Cerebellar nuclear complex (tissue), 1 donor: ENCODE data around the gene ARVCF.

Source experiments
- DNase-seq, 2 experiments: peaks; one replicate each; lab custom pipeline; 2025; lab: John Stamatoyannopoulos, UW

Gene ARVCF

GRCh38 chr22:19973551-19974267, 42.9 kb downstream of the ARVCF start:
- DNase-seq: no peak

DNA sequence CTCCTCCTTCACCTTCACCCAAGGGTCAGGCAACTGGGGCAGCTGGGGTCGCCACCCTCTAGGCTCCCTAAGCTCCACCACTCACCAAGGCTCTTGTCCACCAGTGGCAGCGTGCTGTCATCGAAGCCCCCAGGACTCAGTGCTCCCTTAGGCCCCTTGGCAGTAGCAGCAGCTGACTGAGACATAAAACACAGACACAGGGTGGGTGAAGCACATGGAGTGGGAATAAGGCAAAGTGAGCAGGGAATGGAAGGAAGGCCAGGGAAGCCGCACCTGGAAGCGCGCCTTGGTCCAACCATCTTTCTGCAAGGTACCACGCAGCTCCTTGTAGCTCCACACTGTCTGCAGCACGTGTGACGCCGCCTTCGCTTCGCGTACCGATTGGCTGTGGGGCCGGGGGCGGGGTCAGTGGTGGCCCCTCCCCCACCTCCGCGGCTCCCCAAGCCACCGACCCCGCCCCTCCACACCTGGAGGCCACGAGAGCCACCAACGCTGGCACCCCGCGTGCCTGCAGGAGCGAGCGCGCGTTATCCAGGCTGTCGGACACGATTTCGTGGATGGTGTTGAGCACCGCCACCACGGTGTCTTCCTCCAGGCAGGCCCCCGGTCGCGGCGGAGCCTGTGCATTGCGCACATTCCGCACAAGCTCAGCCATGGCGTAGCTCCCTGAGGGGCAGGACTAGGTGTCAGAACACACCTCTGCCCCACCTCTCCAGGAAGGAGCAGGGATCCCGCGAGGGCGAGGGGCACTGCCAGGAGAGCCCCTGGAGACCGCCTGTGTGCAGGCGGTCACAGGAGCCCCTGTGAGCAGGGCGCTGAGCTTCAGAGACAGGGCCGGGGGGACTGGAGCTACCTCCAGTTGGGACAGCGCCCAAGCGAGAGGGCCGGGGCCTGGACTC, 43.7 kb downstream of the ARVCF start:
- no peak for DNase-seq

- no peak for DNase-seq
These were observed 44.4 kb downstream of the ARVCF start for GRCh38 chr22:19972251-19972650.

DNA sequence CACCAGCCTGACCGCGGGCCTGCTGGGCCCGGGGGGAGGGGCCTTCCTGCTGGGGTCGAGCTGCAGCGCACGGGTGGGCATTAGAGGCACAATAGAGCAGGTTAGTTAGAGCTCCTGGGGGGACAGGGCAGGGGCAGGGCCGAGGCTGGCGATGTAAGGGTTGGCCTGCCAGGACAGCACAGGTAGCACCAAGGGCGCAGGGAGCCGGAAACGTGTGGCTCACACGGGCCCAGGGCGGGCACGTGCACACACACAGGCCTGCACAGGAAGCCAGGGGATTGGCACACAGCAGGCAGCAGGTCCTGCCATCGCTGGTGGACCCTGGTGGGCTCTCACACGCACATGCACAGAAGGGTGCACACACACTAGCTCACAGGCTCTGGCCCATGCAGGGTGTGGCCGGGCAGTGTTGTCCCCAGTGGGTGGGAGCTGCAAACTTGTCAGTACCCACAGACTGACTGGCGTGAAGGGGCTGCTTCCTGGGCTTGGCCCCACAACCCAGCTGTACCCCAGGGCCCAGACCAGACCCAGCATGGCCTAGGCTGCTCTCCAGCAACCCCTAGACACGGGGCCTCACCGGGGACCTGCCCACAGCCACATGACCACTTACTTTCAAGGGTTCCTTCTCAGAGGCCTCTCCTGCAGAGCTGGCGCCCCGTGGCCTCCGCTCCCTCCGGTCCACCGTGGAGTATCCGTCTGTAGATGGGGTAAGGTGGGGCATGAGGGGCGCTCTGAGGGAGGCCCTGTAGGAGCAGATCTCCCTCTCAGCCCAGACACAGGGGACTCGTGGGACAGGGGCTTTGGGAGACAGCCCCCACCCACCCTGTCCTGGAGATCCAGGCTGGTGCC, 45.1 kb downstream of the ARVCF start:
- no peak for DNase-seq

DNA sequence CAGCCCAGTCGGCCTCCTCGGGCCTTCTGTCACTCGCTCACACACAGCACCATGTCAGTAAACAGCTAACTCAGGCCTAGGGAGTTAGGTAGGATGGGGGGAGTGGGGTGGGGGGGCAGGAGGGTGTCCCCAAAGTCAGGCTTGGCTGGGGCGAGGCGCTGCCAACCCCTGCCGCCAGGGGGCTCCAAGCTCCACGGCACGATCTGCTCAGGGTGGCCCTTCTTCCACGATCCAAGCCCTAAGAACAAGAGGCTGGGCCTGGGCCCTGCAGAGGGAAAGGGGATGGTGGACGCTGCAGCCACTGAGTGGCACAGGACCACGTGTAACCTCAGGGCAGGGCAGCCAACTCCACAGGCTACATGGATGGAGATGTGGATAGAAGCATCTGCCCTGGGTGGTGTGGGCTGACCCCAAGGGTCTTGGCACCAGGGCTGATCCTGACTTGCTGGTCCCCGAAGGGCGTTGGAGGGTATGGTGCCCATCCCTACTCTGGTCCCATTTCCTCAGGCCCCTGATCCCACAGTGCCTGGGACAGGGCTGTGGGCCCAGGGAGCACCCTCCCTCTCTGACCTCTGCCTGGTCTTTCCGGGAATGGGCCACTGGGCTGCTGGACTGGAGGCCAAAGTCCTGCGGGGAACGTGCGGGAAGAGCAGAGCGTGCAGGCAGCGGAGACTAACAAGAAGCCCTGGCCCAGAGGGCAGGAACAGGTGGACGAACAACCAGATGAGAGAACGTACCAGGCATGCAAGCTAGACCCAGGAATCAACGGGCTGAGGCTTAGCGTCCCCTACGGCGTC, 45.9 kb downstream of the ARVCF start:
- no peak for DNase-seq

DNA sequence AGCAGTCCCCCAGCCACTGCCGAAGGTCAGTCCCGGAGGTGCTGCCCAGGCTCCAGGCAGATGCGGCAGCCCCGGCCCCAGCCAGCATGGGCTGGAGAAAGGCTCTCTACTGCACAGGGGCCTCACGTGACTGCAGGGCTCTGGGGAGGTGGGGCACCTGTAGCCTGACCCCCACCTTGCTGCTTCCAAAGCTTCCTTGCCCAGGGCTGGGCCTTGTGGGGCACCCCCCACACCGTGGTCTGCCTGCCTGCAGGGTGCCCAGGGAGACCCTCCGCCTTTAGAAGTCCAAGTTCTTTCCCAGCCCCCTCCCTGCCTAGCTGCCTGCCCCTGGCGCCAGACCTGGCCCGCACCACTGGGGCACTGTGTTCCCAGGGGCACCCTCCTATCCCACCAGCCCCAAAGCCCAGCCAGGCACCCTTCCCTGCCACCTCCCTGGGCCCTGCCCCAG, 46.6 kb downstream of the ARVCF start:
- DNase-seq: no peak

- DNase-seq: no peak
These were observed 47.3 kb downstream of the ARVCF start for GRCh38 chr22:19969141-19969928.

- no peak for DNase-seq
These were observed 48.2 kb downstream of the ARVCF start for GRCh38 chr22:19968450-19968891.

- no peak for DNase-seq
These were observed 48.7 kb downstream of the ARVCF start for GRCh38 chr22:19967850-19968449.

- no peak for DNase-seq
These were observed 49.5 kb downstream of the ARVCF start for GRCh38 chr22:19966908-19967750.

- DNase-seq: no peak
These were observed 50.6 kb downstream of the ARVCF start for GRCh38 chr22:19965771-19966709.

GRCh38 chr22:19964701-19965386, 51.8 kb downstream of the ARVCF start:
- no peak for DNase-seq

- DNase-seq: no peak
These were observed 52.6 kb downstream of the ARVCF start for GRCh38 chr22:19963863-19964642.

GRCh38 chr22:19962909-19963806, 53.5 kb downstream of the ARVCF start:
- no peak for DNase-seq

GRCh38 chr22:19962246-19962908, 54.2 kb downstream of the ARVCF start:
- no peak for DNase-seq
